PC-3 (cell line): ENCODE results near the gene MKNK1. TPM values are rescaled to one million over a fixed set of nuclear protein-coding genes. Genes with fewer than 3 reads are reported as not detected.
A peak's percentile ranks its signal among the peaks of the same experiment; 100 is the strongest.

Experiments used
- ATAC-seq: fragments of 200-7000 bp; cut with Tn5 transposase; 2 replicates; pipeline ENCODE4 v1.9.1; 2020; ENCODE audit warnings: mild to moderate bottlenecking, moderate library complexity
- BruUV-seq: library from RNA; stranded (reverse); fragments of 400-500 nt; replicated peaks from 2 replicates; lab custom pipeline; 2021; lab: Mats Ljungman, UMichigan
- CTCF ChIA-PET: fragments of 300-600 bp; sonication (Branson Sonifier 250); formaldehyde crosslinking; loops from one replicate; lab custom pipeline; 2022; ENCODE audit warnings: antibody characterized with exemption; lab: Charles Lee
- POLR2A ChIA-PET: fragments of 300-600 bp; sonication (Branson Sonifier 250); formaldehyde crosslinking; loops from one replicate; lab custom pipeline; 2022; ENCODE audit warnings: antibody characterized with exemption; ENCODE audit not compliant: unreplicated experiment; lab: Charles Lee
- DNase-seq: peaks from one replicate; pipeline ENCODE4 v3.0.0-alpha.2; 2015
- H2AFZ ChIP-seq: fragments of 300-600 bp; sonication (generic); 2 replicates; pipeline ENCODE4 v1.6.0; 2016; ENCODE audit warnings: antibody characterized with exemption, low read length
- H3F3A ChIP-seq: fragments of 300-600 bp; sonication (generic); one replicate; pipeline ENCODE4 v1.6.0; 2017; ENCODE audit warnings: antibody characterized with exemption, low read length, control low read depth, mild to moderate bottlenecking; ENCODE audit not compliant: unreplicated experiment
- H3K27ac ChIP-seq: fragments of 300-600 bp; sonication (generic); 2 replicates; pipeline ENCODE4 v1.5.1; 2016; ENCODE audit warnings: mild to moderate bottlenecking, low read length
- H3K27me3 ChIP-seq: fragments of 300-600 bp; sonication (generic); 2 replicates; pipeline ENCODE4 v1.6.1; 2016; ENCODE audit warnings: low read length, mixed read lengths
- H3K36me3 ChIP-seq: fragments of 300-600 bp; sonication (generic); 2 replicates; pipeline ENCODE4 v1.6.1; 2016; ENCODE audit warnings: low read depth, mixed run types, low read length, mixed read lengths
- H3K4me1 ChIP-seq: fragments of 300-600 bp; sonication (generic); 2 replicates; pipeline ENCODE4 v1.5.1; 2016; ENCODE audit warnings: low read length; ENCODE audit not compliant: insufficient read depth
- H3K4me2 ChIP-seq: fragments of 300-600 bp; sonication (generic); 2 replicates; pipeline ENCODE4 v1.6.0; 2016; ENCODE audit warnings: low read length
- H3K4me3 ChIP-seq: fragments of 300-600 bp; sonication (generic); 2 replicates; pipeline ENCODE4 v1.5.1; 2016; ENCODE audit warnings: mild to moderate bottlenecking, low read length, mixed read lengths
- H3K79me2 ChIP-seq: fragments of 300-600 bp; sonication (generic); 2 replicates; pipeline ENCODE4 v1.6.1; 2017; ENCODE audit warnings: low read length, mixed read lengths
- H3K9ac ChIP-seq: fragments of 300-600 bp; sonication (generic); 2 replicates; pipeline ENCODE4 v1.6.0; 2016; ENCODE audit warnings: mild to moderate bottlenecking, low read length
- H3K9me2 ChIP-seq: fragments of 300-600 bp; sonication (generic); replicated peaks from 2 replicates; pipeline ENCODE4 v1.6.1; 2016; ENCODE audit warnings: mixed run types, low read length, mixed read lengths
- H3K9me3 ChIP-seq: fragments of 300-600 bp; sonication (generic); 2 replicates; pipeline ENCODE4 v1.6.1; 2016; ENCODE audit warnings: low read length, mixed read lengths
- H4K20me1 ChIP-seq: fragments of 300-600 bp; sonication (generic); 2 replicates; pipeline ENCODE4 v1.6.1; 2016; ENCODE audit warnings: low read length, mixed read lengths
- CTCF ChIP-seq: fragments of 300-600 bp; sonication (generic); conservative IDR thresholded peaks from 2 replicates; pipeline ENCODE4 v1.5.1; 2017; ENCODE audit warnings: antibody characterized with exemption, low read depth, mild to moderate bottlenecking, low read length
- EZH2 ChIP-seq: fragments of 300-600 bp; sonication (generic); IDR thresholded peaks from one replicate; pipeline ENCODE4 v1.6.1; 2017; ENCODE audit warnings: antibody characterized with exemption, mild to moderate bottlenecking, low read length; ENCODE audit not compliant: unreplicated experiment
- EZH2phosphoT487 ChIP-seq: fragments of 300-600 bp; sonication (generic); IDR thresholded peaks from 2 replicates; pipeline ENCODE4 v1.6.1; 2018; ENCODE audit warnings: mild to moderate bottlenecking, antibody characterized with exemption, low read length, borderline replicate concordance
- intact Hi-C: fragments of 100-400 bp; cut with micrococcal nuclease; formaldehyde crosslinking; loops from 2 replicates; pipeline ENCODE4 v1.9.0; 2023
- total RNA-seq: library from RNA; depleted of rRNA; stranded (reverse); fragments of >200 nt; gene quantifications from 2 replicates; pipeline ENCODE4 v1.2.3, GENCODE V29; 2014

The MKNK1 gene
- total RNA-seq, 1 experiment from 2014 or later: 36.8 TPM

GRCh38 chr1:46557403-46557802 lies 46.7 kb downstream of the MKNK1 start:
- H3K27me3 ChIP-seq: no peaks in the 10 kb centered on the region

GRCh38 chr1:46556822-46557221 lies 47.2 kb downstream of the MKNK1 start:
- Histone ChIP-seq H3K79me2 (no peaks in the 10 kb centered on the region), H3F3A (no peaks in the 10 kb centered on the region), H3K9ac (no peak overlapping the region), H4K20me1 (no peaks in the 10 kb centered on the region), H3K27ac (no peak overlapping the region), H3K4me2 (no peak overlapping the region), H3K36me3 (peaks cover 3% of the 10 kb centered on the region; the same call in 1 of the 2 replicates), H2AFZ (no peak overlapping the region), H3K9me3 (no peaks in the 10 kb centered on the region), H3K4me3 (no peak overlapping the region), H3K4me1 (peaks cover 11% of the 10 kb centered on the region), H3K27me3 (no peaks in the 10 kb centered on the region), H3K9me2 (no peaks in the 10 kb centered on the region)
- CTCF ChIA-PET: no interaction called here
- intact Hi-C loops: loop anchor here (2.0 kb wide), 1 partner anchor 168 kb away; no protein-coding TSS in a partner anchor
- no TSS peak for BruUV-seq
- TF ChIP-seq EZH2phosphoT487: no peak
- TF ChIP-seq CTCF: peak; percentile 48
- peak; percentile 69 for DNase-seq
- POLR2A ChIA-PET: no interaction called here
- ATAC-seq: peak; percentile 94

More at GRCh38 chr1:46557403-46557802, 46.7 kb downstream of the MKNK1 start:
- H3K9me2 ChIP-seq: no peaks in the 10 kb centered on the region
- POLR2A ChIA-PET: no interaction called here
- no peak for ATAC-seq
- no peaks in the 10 kb centered on the region for H4K20me1 ChIP-seq
- no peak for DNase-seq
- no peak overlapping the region for H2AFZ ChIP-seq
- H3K4me3 ChIP-seq: no peak overlapping the region
- no peaks in the 10 kb centered on the region for H3K9me3 ChIP-seq
- BruUV-seq: no TSS peak
- TF ChIP-seq EZH2phosphoT487 (no peak), CTCF (no peak), EZH2 (no peak)
- no peak overlapping the region for H3K4me2 ChIP-seq
- H3K36me3 ChIP-seq: peaks cover 3% of the 10 kb centered on the region; the same call in 1 of the 2 replicates
- no peak overlapping the region for H3K27ac ChIP-seq
- H3K4me1 ChIP-seq: peaks cover 11% of the 10 kb centered on the region
- CTCF ChIA-PET: no interaction called here
- H3K9ac ChIP-seq: no peak overlapping the region
- no peaks in the 10 kb centered on the region for H3K79me2 ChIP-seq
- no peaks in the 10 kb centered on the region for H3F3A ChIP-seq
- intact Hi-C loops: loop anchor here (2.0 kb wide), 1 partner anchor 167 kb away; no protein-coding TSS in a partner anchor

- Histone ChIP-seq H3K27ac (no peak overlapping the region), H3K9me3 (no peaks in the 10 kb centered on the region), H3K4me1 (peaks cover 11% of the 10 kb centered on the region), H3F3A (no peaks in the 10 kb centered on the region), H3K79me2 (no peaks in the 10 kb centered on the region), H3K4me3 (no peak overlapping the region), H2AFZ (no peak overlapping the region), H3K36me3 (peaks cover 3% of the 10 kb centered on the region; the same call in 1 of the 2 replicates), H3K27me3 (no peaks in the 10 kb centered on the region), H3K9ac (no peak overlapping the region), H3K9me2 (no peaks in the 10 kb centered on the region), H4K20me1 (no peaks in the 10 kb centered on the region), H3K4me2 (no peak overlapping the region)
- intact Hi-C loops: loop anchor here (2.0 kb wide), 1 partner anchor 169 kb away; no protein-coding TSS in a partner anchor
- CTCF ChIA-PET: no interaction called here
- POLR2A ChIA-PET: no interaction called here
- no peak for DNase-seq
- no TSS peak for BruUV-seq
- no peak for TF ChIP-seq CTCF
- no peak for TF ChIP-seq EZH2phosphoT487
- TF ChIP-seq EZH2: no peak
- ATAC-seq: no peak; the same call in 1 of the 2 replicates
Measured at GRCh38 chr1:46555826-46556619, 48.0 kb downstream of the MKNK1 start.
